ENCODE data around the gene EYS.

DNA sequence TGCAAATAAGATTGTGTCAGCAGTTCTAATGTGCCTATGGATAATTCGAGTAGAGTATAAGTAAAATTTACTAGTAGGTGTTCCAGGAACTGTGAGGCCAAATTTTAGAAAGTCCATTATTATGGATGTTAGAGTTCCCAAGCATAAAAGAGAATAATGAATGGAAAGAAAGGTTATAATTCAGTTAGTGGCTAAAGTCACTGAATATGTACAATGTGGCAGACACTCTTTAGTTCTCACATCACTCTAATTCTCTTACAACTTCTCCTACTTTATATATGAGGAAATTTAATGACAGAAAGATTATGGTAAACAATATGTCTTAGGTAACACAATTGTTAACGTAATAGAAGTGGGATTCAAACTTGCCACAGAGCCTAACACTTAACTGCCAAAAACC, 75.3 kb downstream of the EYS start:
- TF ChIP-seq, protein P1, sequence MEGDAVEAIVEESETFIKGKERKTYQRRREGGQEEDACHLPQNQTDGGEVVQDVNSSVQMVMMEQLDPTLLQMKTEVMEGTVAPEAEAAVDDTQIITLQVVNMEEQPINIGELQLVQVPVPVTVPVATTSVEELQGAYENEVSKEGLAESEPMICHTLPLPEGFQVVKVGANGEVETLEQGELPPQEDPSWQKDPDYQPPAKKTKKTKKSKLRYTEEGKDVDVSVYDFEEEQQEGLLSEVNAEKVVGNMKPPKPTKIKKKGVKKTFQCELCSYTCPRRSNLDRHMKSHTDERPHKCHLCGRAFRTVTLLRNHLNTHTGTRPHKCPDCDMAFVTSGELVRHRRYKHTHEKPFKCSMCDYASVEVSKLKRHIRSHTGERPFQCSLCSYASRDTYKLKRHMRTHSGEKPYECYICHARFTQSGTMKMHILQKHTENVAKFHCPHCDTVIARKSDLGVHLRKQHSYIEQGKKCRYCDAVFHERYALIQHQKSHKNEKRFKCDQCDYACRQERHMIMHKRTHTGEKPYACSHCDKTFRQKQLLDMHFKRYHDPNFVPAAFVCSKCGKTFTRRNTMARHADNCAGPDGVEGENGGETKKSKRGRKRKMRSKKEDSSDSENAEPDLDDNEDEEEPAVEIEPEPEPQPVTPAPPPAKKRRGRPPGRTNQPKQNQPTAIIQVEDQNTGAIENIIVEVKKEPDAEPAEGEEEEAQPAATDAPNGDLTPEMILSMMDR (IDR thresholded peaks at IDR 0.05; ENCODE audit: low read depth, low read length, poor library complexity, severe bottlenecking), result no peak
- TF ChIP-seq EZH2phosphoT487 (IDR thresholded peaks at IDR 0.05; ENCODE audit: borderline replicate concordance, low read length), result no peak
